GM04503 (cell line): Measurements from ENCODE around the gene RIMS1.
"Not testable (repeated sequence)": the region's sequence is repeated elsewhere in the genome, so short reads cannot be mapped to it uniquely, and the experiment has no call there.

ENCODE experiments used
- DNase-seq: peaks from one replicate; pipeline ENCODE4 v3.0.0-alpha.2; 2012; ENCODE audit warnings: low read depth

Gene RIMS1

DNA sequence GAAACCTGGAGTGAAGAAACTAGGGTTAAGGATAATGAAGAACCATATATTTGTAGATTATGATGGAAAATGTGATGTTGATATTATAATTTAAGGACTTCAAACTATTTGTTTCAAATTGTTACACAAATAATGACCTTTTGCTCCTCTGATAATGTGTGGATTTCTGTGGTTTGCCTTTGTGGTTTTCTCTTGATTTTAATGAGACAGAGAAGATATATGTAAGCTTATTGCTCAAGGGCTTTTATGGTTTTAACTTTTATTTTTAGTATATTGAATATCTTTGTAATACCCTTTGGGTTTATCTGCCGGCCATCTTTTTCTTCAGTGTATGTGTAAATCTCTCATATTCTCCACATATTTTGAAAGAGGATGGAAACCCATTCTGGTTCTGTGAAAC, 362.3 kb downstream of the RIMS1 start:
- peak; percentile 6 for DNase-seq

DNA sequence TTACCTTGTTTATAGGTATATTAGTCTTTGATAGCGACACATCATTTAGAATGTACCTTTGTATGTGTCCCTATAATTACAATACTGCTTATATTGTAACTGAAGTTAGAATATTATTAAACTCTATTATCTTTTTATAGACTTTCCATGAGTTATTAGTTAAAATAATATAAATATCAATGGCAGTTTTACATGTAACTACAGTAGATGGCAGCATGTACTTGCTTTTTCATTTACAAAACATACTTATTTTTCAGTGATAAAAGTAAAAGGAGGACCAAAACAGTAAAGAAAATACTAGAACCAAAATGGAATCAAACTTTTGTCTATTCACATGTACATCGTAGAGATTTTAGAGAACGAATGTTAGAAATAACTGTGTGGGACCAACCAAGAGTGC, 364.3 kb downstream of the RIMS1 start:
- DNase-seq, result no peak

DNA sequence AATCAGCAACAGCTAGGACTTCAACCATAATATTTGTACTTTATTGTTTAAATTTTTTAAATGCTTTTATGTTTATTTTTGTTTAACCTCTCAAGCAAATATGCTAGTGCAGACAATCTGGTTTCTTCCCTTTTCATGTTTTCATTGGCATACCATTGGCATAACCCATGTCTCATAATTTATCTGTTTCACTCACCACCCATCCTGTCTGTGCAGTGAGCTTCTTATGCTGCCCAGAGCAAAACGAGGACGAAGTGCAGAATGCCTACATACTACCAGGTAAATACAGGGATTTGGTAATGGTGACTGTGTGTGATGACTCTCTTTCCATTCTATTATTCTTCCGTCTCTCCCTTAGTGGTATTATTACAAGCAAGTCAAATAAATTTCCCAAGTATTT, 374.1 kb downstream of the RIMS1 start:
- DNase-seq, result peak; percentile 8

DNA sequence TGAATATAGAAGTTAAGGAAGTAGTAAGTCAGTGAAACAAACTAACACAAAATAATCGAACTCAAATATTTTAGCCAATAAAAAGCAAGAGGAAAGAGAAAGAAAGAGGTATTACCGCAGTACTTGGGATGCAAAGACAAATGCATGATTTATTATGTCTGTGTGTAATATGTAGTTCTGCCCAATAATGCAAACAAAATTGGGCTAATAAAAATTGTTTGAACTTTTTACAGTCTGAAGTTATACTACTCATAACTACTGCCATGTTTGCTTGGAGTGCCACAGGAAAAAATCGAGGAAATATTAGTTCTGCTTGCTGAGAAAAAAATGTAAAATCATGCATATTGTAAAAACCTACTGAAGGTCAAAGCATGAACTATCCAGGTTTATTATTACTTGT, 375.2 kb downstream of the RIMS1 start:
- no peak for DNase-seq

GRCh38 chr6:72262254-72262653, 375.9 kb downstream of the RIMS1 start:
- no peak for DNase-seq

GRCh38 chr6:72267470-72267869, 381.1 kb downstream of the RIMS1 start:
- no peak for DNase-seq

DNA sequence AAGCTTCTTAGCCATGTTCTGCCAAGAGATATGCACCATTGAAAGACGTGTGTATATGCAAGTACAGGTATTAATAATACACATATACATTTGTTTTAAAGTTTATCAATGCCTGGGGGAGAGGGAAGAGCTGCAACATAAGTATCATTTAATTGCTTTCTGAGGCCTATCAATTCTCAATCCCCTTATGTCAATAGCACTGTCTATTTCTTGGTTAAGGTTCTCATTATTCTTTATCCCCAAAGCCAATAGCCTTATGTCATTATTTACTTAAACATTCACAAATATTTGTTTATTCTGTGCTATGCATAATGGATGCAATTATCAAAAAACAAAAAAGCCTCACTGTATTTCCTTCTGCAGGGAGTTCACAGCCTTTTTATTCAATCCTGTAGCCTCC, 385.2 kb downstream of the RIMS1 start:
- DNase-seq, result no peak

GRCh38 chr6:72272958-72273357, 386.6 kb downstream of the RIMS1 start:
- DNase-seq, result peak; percentile 11

GRCh38 chr6:72275888-72276287, 389.5 kb downstream of the RIMS1 start:
- DNase-seq, result no peak

DNA sequence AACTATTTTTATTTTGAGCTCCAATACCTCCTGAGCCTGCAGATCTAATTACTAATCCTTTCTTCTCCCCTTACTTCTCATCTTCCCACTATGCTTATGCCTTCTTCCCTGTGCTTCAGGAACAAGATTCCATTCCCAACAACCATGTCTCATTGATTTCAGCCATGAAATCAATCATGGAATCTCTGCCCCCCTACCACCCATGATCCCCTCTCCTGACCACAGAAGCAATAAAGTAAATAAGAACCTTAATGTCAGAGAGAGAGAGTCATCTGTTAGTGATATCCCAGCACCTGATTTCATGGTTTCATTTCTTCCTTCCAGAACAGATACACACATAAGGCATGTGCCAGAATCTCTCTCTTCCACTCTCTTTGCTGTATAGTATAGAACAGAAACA, 395.9 kb downstream of the RIMS1 start:
- DNase-seq, result no peak

GRCh38 chr6:72283571-72283970, 397.2 kb downstream of the RIMS1 start:
- no peak for DNase-seq

GRCh38 chr6:72286911-72287311, 400.6 kb downstream of the RIMS1 start:
- DNase-seq, result peak; percentile 27

GRCh38 chr6:72287801-72288200, 401.5 kb downstream of the RIMS1 start:
- DNase-seq, result no peak

GRCh38 chr6:72288592-72288991, 402.2 kb downstream of the RIMS1 start:
- no peak for DNase-seq

GRCh38 chr6:72290620-72291019, 404.3 kb downstream of the RIMS1 start:
- no peak for DNase-seq

GRCh38 chr6:72296375-72296774, 410.0 kb downstream of the RIMS1 start:
- no peak for DNase-seq

GRCh38 chr6:72305971-72306370, 419.6 kb downstream of the RIMS1 start:
- DNase-seq, result no peak

GRCh38 chr6:72316675-72317380, 430.5 kb downstream of the RIMS1 start:
- no peak for DNase-seq

GRCh38 chr6:72321788-72322187, 435.4 kb downstream of the RIMS1 start:
- peak; percentile 11 for DNase-seq

GRCh38 chr6:72322771-72323170, 436.4 kb downstream of the RIMS1 start:
- no peak for DNase-seq

DNA sequence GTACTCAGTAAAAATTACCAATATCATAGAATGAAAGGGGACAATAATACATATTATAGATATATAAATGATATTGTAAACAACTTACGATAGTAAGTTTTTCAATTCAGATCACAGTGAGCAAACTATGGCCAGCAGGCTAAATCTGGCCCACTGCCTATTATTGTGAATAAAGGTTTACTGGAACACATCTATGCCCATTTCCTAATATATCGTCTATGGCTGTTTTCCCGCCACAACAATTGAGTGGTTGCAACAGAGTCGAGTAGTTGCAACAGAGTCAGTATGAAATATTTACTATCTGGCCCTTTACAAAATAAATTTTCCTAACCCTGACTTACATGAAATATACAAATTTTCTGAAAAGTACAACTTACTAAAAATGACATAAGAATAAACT, 438.2 kb downstream of the RIMS1 start:
- DNase-seq, result no peak

DNA sequence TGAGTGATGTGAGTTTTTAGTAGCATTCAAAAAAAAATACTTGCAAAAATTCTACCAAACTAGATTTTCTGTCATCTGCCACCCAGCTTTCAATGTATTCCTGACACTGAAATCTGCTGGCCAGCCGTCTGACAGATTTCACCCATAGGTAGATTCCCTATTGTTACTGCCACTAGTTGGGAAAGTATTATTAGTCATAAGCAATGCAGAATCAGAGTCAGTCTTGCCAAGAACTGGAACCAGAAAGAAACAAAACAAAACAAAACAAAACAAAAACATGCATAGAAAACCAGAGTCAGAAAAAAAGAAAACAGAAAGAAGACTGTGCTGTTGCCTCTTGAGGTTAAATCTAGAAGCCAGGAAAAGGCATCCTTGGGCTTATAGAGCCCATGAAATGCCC, 442.4 kb downstream of the RIMS1 start:
- no peak for DNase-seq

GRCh38 chr6:72335203-72335602, 448.9 kb downstream of the RIMS1 start:
- not testable (repeated sequence) for DNase-seq

GRCh38 chr6:72348926-72349325, 462.6 kb downstream of the RIMS1 start:
- no peak for DNase-seq
